Loucy (cell line): ENCODE data around the gene MSRB2.

Experiments used
- EZH2phosphoT487 ChIP-seq: fragments of 200-600 bp; IDR thresholded peaks from 2 replicates; pipeline ENCODE4 v1.6.1; 2018; ENCODE audit warnings: antibody characterized with exemption, mild to moderate bottlenecking, moderate library complexity, borderline replicate concordance
- TF ChIP-seq, protein P1 (sequence below): fragments of 200-600 bp; sonication (generic); conservative IDR thresholded peaks from 2 replicates; pipeline ENCODE4 v1.5.1; 2014; ENCODE audit warnings: mild to moderate bottlenecking, antibody characterized with exemption, low read length

DNA sequence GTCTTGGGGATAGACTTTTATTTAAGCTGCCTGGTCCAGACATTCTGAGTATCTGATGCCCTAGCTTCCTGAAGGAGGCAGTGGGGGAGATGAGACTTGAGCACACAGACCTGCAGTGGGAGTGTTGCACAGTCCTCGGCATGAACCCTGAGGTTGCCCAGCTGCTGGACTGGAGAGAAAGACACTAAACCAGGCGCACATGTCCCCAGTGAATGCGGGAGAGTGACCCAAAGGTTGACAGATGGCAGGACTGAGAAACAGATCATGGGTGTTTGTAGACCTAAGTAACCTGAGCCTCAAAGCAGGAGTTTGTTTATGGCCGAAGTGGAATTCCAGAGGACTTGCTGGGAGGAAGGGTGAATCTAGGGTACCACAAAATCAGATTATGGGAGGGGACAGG, 15.7 kb upstream of the MSRB2 start:
- TF ChIP-seq, protein P1, sequence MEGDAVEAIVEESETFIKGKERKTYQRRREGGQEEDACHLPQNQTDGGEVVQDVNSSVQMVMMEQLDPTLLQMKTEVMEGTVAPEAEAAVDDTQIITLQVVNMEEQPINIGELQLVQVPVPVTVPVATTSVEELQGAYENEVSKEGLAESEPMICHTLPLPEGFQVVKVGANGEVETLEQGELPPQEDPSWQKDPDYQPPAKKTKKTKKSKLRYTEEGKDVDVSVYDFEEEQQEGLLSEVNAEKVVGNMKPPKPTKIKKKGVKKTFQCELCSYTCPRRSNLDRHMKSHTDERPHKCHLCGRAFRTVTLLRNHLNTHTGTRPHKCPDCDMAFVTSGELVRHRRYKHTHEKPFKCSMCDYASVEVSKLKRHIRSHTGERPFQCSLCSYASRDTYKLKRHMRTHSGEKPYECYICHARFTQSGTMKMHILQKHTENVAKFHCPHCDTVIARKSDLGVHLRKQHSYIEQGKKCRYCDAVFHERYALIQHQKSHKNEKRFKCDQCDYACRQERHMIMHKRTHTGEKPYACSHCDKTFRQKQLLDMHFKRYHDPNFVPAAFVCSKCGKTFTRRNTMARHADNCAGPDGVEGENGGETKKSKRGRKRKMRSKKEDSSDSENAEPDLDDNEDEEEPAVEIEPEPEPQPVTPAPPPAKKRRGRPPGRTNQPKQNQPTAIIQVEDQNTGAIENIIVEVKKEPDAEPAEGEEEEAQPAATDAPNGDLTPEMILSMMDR = no peak
- TF ChIP-seq EZH2phosphoT487 = no peak
